HUES6 (cell line): Measurements from ENCODE around the gene SERPINA12.
A peak's percentile ranks its signal among the peaks of the same experiment; 100 is the strongest.
"Not testable (repeated sequence)": the region's sequence is repeated elsewhere in the genome, so short reads cannot be mapped to it uniquely, and the experiment has no call there.

ENCODE experiments used
- H3K27ac ChIP-seq: 2 replicates; pipeline ENCODE4 v1.7.0; 2013; ENCODE audit warnings: low read depth, mild to moderate bottlenecking, low read length, inconsistent platforms
- H3K27me3 ChIP-seq: 2 replicates; pipeline ENCODE4 v1.6.1; 2013; ENCODE audit warnings: low read length; ENCODE audit not compliant: control insufficient read depth, insufficient read depth
- H3K36me3 ChIP-seq: 2 replicates; pipeline ENCODE4 v1.6.1; 2013; ENCODE audit warnings: low read length; ENCODE audit not compliant: control insufficient read depth, insufficient read depth
- H3K4me1 ChIP-seq: 2 replicates; pipeline ENCODE4 v1.6.1; 2013; ENCODE audit warnings: low read length; ENCODE audit not compliant: control insufficient read depth, insufficient read depth
- H3K4me3 ChIP-seq: 2 replicates; pipeline ENCODE4 v1.5.1; 2013; ENCODE audit warnings: low read depth, low read length
- H3K9ac ChIP-seq: one replicate; pipeline ENCODE4 v1.6.1; 2013; ENCODE audit warnings: mild to moderate bottlenecking, low read length
- H3K9me3 ChIP-seq: 2 replicates; pipeline ENCODE4 v1.6.1; 2013; ENCODE audit warnings: low read depth, low read length; ENCODE audit not compliant: control insufficient read depth, insufficient read depth

The SERPINA12 gene

DNA sequence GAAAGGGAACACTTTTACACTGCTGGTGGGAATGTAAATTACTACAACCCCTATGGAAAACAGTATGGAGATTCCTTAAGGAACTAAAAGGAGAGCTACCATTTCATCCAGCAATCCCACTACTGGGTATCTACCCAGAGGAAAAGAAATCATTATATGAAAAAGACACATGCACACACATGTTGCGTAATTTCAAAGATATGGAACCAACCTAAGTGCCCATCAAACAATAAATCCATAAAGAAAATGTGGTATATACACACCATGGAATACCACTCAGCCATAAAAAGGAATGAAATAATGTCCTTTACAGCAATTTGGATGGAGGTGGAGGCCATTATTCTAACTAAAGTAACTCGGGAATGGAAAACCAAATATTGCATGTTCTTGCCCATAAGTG, 1.2 kb upstream of the SERPINA12 start:
- not testable (repeated sequence) for H3K36me3 ChIP-seq, H3K4me1 ChIP-seq, H3K9ac ChIP-seq, H3K27me3 ChIP-seq, H3K9me3 ChIP-seq, H3K4me3 ChIP-seq, H3K27ac ChIP-seq

DNA sequence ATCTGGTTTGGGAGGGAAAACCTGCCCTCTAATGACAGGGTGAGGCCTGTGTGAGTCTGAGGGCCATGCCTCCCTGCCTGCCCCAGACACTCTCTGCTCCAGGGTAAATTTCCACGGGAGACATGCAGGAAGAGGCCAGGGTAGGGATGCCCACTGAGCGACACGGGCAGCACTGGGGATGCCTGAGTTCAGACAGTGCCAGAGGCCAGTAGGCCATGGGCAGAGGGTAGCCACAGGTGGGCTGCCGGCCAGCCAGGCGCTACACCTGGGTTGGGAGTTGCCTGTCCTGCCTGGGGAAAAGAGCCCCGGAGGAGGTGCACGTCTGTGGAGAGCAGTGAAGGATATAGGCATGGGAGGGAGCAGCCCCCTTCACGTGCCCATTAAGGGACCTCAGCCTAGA, 3.6 kb downstream of the SERPINA12 start:
- H3K4me3 ChIP-seq = no peak overlapping the region
- H3K9ac ChIP-seq = no peak overlapping the region
- no peaks in the 10 kb centered on the region for H3K9me3 ChIP-seq
- no peaks in the 10 kb centered on the region for H3K36me3 ChIP-seq
- H3K27ac ChIP-seq = no peak overlapping the region
- H3K4me1 ChIP-seq = no peaks in the 10 kb centered on the region
- H3K27me3 ChIP-seq = peaks cover 3% of the 10 kb centered on the region; the same call in 1 of the 2 replicates

DNA sequence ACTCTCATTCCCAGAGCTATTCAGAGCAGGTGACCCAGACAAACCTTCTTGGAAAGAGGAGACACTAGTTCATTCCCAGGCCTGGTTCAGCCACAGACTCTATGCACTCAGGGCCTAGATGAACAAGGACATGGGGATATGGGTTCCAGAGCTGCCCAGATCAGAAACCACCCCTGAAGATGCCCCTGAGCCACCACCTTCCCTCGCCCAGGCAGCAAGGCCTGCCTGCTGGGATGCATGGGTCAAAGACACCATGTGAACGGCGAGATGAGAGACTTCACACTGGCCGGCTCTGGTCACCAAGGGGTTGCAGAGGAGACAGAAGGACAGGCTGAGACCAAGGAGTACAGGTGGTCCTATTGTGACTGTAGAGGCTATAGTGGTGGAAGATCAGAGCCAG, 4.1 kb downstream of the SERPINA12 start:
- Histone ChIP-seq H3K4me1 (no peaks in the 10 kb centered on the region), H3K9me3 (no peaks in the 10 kb centered on the region), H3K4me3 (no peak overlapping the region), H3K36me3 (no peaks in the 10 kb centered on the region), H3K27me3 (peaks cover 3% of the 10 kb centered on the region; the same call in 1 of the 2 replicates), H3K27ac (no peak overlapping the region), H3K9ac (no peak overlapping the region)

DNA sequence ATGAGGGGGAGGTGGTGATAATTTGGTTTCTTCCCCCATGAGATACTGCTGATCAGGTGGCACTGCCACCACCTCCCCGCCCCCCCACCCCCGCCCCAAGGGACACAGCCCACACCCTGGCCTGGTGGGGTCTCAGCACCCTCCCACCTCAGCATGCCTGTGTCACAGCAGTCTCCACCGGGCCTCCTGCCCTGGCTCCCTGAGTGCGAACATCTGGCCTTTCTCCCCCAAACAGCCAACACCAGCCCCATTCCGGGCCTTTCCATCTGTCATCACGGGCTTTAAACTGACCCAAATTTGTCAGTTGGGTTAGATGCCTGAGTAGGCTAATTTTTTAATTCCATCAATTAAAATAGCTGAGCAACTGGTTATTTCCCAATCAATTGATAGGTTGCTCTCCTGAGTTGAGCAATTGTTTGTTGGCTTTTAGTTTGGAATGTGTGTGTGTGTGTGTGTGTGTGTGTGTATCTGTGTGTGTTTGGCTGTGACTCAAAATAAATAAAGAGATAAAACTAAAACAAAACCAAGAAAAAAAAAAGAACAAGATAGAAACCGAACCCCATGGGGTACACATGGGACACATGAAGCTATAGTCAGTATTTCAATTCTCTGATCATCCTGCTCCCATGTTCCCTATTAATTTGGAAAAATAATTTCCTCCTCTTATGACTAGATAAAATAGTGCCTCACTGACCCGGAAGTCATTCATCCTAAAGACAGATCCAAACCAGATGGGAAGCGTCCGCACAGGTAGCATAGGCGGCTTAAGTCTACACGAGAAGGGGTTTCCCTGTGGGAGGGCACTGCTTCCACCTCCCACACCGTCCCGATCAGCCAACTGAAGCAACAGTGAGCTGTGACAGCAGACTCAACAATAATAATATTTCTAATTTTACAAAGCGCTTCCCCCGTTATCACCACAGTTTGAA, 7.4 kb downstream of the SERPINA12 start:
- no peak overlapping the region for H3K27ac ChIP-seq
- no peaks in the 10 kb centered on the region for H3K4me1 ChIP-seq
- no peak overlapping the region for H3K9ac ChIP-seq
- no peak overlapping the region for H3K4me3 ChIP-seq
- peaks cover 3% of the 10 kb centered on the region for H3K27me3 ChIP-seq
- no peaks in the 10 kb centered on the region for H3K36me3 ChIP-seq
- no peaks in the 10 kb centered on the region for H3K9me3 ChIP-seq

DNA sequence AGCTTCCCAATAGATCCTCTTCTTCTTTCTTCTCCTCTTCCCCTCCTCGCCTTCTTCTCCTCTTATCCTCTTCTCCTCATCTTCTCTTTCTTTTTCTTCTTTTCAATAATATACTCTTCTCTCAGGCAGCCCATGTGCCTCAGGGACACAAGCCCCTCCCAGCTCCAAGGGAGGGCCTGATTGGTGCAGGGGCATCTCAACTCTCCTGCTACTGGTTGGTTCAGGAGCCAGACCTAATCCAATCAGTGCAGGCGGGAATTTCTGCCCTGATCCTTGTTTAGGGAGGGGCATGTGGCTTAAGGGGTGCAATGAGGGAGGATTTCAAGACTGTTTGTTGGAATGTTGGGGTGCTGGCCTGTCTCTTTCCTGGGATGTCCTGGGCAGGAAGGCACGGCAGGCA, 9.0 kb downstream of the SERPINA12 start:
- peaks cover 8% of the 10 kb centered on the region for H3K27me3 ChIP-seq
- no peak overlapping the region for H3K9ac ChIP-seq
- no peak overlapping the region for H3K4me3 ChIP-seq
- H3K4me1 ChIP-seq = no peaks in the 10 kb centered on the region
- H3K36me3 ChIP-seq = no peaks in the 10 kb centered on the region
- H3K27ac ChIP-seq = no peak overlapping the region
- H3K9me3 ChIP-seq = no peaks in the 10 kb centered on the region

DNA sequence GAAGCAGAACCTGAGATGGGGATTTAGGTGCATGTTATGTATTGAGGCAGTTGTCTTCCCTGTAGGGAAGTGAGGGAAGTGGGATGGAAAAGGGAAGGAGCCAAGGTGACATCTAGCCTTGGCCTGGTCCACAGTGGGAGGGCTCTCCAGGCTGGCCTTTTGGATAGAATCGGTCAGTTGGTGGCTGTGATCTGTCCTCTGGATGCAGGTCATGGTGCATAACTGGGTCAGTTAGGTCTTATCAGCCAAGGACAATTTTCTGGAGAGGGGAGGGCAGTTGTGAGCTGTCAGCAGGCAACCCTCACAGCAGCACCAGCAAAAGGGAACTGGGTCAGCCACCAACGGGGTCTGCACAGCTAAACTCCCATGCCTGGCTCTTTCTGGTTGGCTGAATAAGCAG, 9.6 kb downstream of the SERPINA12 start:
- H3K9me3 ChIP-seq = no peaks in the 10 kb centered on the region

DNA sequence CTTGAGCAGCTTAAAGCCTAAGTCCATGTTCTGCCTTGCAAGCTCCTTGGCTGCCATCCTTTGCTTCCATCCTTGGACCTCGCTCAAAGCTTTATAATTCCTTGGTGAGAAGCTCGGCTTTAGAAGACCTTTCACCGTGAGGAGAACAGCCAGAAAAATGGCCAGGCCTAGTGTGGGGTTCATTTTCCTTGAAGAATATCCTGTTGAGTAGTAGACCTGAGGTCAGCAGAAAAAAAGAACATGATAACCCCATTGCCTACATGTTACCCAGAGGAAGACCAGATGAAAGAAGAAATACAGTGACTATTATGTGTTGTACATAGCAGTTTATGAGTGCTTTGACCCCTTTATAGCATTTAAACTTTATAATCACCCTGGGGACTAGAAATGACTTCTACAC, 11.1 kb downstream of the SERPINA12 start:
- H3K4me3 ChIP-seq = no peak overlapping the region
- no peak overlapping the region for H3K27ac ChIP-seq
- no peak overlapping the region for H3K9ac ChIP-seq
- no peaks in the 10 kb centered on the region for H3K9me3 ChIP-seq
- peaks cover 5% of the 10 kb centered on the region; the same call in 1 of the 2 replicates for H3K27me3 ChIP-seq
- no peaks in the 10 kb centered on the region for H3K4me1 ChIP-seq
- H3K36me3 ChIP-seq = no peaks in the 10 kb centered on the region

More for the DNA sequence above, 9.6 kb downstream of the SERPINA12 start:
- Histone ChIP-seq H3K36me3 (no peaks in the 10 kb centered on the region), H3K9ac (no peak overlapping the region), H3K27me3 (peaks cover 8% of the 10 kb centered on the region), H3K4me3 (no peak overlapping the region), H3K4me1 (no peaks in the 10 kb centered on the region), H3K27ac (no peak overlapping the region)

DNA sequence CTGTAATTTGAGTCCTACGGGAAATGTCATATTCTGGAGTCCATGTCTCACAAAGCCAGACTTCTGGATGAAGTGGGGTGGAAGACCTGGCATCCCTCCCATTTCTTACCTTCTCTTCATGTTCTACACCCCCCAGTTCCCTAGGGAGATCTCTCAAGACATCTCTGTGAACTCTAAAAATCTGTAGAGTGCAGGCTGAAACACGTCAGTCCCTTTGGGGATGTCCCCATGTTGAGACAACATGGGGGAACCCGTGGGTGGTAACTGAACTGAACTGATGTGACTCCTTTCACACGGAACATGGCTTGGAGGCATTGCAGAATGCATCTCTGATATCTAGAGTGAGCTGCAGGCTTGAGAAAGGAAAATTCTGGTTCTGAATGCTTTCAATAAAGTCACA, 15.2 kb downstream of the SERPINA12 start:
- no peaks in the 10 kb centered on the region for H3K36me3 ChIP-seq
- H3K4me3 ChIP-seq = no peak overlapping the region
- H3K9me3 ChIP-seq = no peaks in the 10 kb centered on the region
- peaks cover 5% of the 10 kb centered on the region; the same call in 1 of the 2 replicates for H3K27me3 ChIP-seq
- H3K9ac ChIP-seq = no peak overlapping the region
- no peak overlapping the region for H3K27ac ChIP-seq
- H3K4me1 ChIP-seq = peaks cover 4% of the 10 kb centered on the region; the same call in 1 of the 2 replicates

DNA sequence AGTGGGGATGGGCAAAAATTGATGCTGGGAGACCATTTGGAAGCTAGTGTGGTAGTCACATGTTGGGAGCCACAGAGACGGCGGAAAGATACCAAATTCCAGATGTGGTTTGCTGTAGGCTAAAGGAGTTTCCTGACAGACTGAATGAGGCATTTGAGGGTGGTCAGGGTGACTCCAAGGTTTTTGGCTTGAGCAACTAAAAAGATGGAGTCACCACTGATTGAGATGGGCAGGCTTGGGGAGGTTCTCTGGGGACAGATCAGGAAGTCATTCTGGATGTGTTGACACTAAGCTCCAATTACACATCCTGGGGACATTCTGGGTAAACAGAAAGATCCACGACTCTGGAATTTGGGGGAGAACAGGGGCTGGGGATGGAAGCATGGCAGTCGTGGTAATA, 17.8 kb downstream of the SERPINA12 start:
- H3K4me1 ChIP-seq = peaks cover 12% of the 10 kb centered on the region
- no peaks in the 10 kb centered on the region for H3K9me3 ChIP-seq
- H3K4me3 ChIP-seq = no peak overlapping the region
- no peak overlapping the region for H3K27ac ChIP-seq
- no peak overlapping the region for H3K9ac ChIP-seq
- peaks cover 5% of the 10 kb centered on the region; the same call in 1 of the 2 replicates for H3K27me3 ChIP-seq
- H3K36me3 ChIP-seq = no peaks in the 10 kb centered on the region

DNA sequence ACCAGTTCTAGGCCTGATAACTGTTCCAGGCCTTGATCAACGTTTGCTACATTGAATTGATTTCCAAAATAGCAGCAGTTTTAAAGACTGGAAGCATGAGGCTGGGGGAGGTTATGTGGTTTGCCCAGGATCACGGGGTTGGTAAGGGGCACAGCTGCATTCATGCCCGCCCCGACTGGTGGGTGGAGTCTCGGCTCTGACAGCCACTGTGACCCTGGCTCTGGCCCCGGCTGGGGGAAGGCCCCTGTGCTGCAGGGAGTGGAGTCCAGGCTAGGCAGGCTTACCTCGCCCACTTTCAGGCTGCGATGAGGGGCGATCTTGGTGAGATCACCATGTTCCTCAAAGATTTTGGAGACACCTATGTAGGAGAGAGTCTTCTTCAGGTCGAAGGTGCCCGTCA, 19.9 kb downstream of the SERPINA12 start:
- Histone ChIP-seq H3K27ac (no peak overlapping the region), H3K9me3 (no peaks in the 10 kb centered on the region), H3K9ac (no peak overlapping the region), H3K4me3 (no peak overlapping the region), H3K27me3 (no peaks in the 10 kb centered on the region), H3K4me1 (peaks cover 16% of the 10 kb centered on the region), H3K36me3 (no peaks in the 10 kb centered on the region)

DNA sequence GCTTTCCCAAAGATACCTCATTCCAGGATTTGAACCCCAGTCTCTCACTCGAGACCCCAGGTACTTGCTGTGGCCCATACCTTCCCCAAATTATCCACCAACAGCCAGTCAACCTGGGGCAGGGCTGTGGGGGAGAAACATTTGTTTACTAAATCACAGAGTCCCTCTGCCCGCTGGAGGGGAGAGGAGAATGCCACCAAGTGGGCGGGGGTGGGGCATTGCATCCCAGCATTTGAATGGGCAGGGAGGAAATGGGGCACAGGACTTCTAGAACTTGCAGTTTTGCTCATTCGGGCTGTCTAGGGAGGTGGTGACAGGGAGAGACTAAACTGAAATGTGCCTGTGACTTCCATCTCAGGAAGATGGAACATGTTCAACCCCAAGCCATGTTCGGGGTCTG, 22.4 kb downstream of the SERPINA12 start:
- H3K27ac ChIP-seq = no peak overlapping the region
- H3K27me3 ChIP-seq = no peaks in the 10 kb centered on the region
- H3K4me3 ChIP-seq = peak overlapping the region; percentile 58
- H3K9ac ChIP-seq = no peak overlapping the region
- H3K36me3 ChIP-seq = no peaks in the 10 kb centered on the region
- H3K9me3 ChIP-seq = no peaks in the 10 kb centered on the region
- H3K4me1 ChIP-seq = peaks cover 16% of the 10 kb centered on the region
